D721Med (cell line): ENCODE data around the gene TLDC2.
"Not testable (repeated sequence)": the region's sequence is repeated elsewhere in the genome, so short reads cannot be mapped to it uniquely, and the experiment has no call there.

Source experiments
- DNase-seq: peaks from one replicate; pipeline ENCODE4 v3.0.0; 2011; ENCODE audit warnings: low spot score; ENCODE audit not compliant: insufficient read length
- FAIRE-seq: peaks from 2 replicates; lab custom pipeline; 2011; peaks lifted over from hg19 to GRCh38; lab: Jason Lieb, UNC
- CTCF ChIP-seq: IDR thresholded peaks from 2 replicates; pipeline ENCODE4 v1.5.1; 2012; ENCODE audit warnings: mild to moderate bottlenecking, control low read depth; ENCODE audit not compliant: insufficient read depth; ENCODE audit errors: missing control alignments

TLDC2 gene

GRCh38 chr20:36929290-36929689 lies 53.4 kb downstream of the TLDC2 start:
- TF ChIP-seq CTCF: no peak
- DNase-seq (no peak), FAIRE-seq (no peak)

GRCh38 chr20:36929691-36930090 lies 53.8 kb downstream of the TLDC2 start:
- FAIRE-seq (no peak), DNase-seq (peak; percentile 55)
- TF ChIP-seq CTCF: no peak

GRCh38 chr20:36932067-36932466 lies 56.1 kb downstream of the TLDC2 start:
- DNase-seq, FAIRE-seq: not testable (repeated sequence)

GRCh38 chr20:36932476-36933426 lies 56.8 kb downstream of the TLDC2 start:
- no peak for TF ChIP-seq CTCF
- DNase-seq: no peak
- no peak for FAIRE-seq

- FAIRE-seq, DNase-seq: not testable (repeated sequence)
Observed at GRCh38 chr20:36933571-36933970, 57.6 kb downstream of the TLDC2 start.

- no peak for TF ChIP-seq CTCF
- FAIRE-seq: no peak
- no peak for DNase-seq
Observed at GRCh38 chr20:36936341-36936740, 60.4 kb downstream of the TLDC2 start.

- not testable (repeated sequence) for FAIRE-seq
Observed at GRCh38 chr20:36936761-36937401, 60.9 kb downstream of the TLDC2 start.

GRCh38 chr20:36937402-36937770 lies 61.4 kb downstream of the TLDC2 start:
- no peak for TF ChIP-seq CTCF
- no peak for DNase-seq
- no peak for FAIRE-seq

More at GRCh38 chr20:36936761-36937401, 60.9 kb downstream of the TLDC2 start:
- not testable (repeated sequence) for DNase-seq
